Ureter (tissue), 1 donor: Measurements from ENCODE around the gene CES4A. TPM values are rescaled to one million over a fixed set of nuclear protein-coding genes. Genes with fewer than 3 reads are reported as not detected.

Source experiments
- DNase-seq: peaks from one replicate; pipeline ENCODE4 v3.0.0-alpha.2; 2020; ENCODE audit warnings: low spot score
- total RNA-seq: library from RNA; stranded (reverse); gene quantifications from one replicate; pipeline ENCODE4 v1.2.4, GENCODE V29; 2023
- donor health status: DM: yes; HTN: yes; CAD: no.

Gene CES4A
- total RNA-seq, 1 donor from 2014 or later, result 17.7 TPM

DNA sequence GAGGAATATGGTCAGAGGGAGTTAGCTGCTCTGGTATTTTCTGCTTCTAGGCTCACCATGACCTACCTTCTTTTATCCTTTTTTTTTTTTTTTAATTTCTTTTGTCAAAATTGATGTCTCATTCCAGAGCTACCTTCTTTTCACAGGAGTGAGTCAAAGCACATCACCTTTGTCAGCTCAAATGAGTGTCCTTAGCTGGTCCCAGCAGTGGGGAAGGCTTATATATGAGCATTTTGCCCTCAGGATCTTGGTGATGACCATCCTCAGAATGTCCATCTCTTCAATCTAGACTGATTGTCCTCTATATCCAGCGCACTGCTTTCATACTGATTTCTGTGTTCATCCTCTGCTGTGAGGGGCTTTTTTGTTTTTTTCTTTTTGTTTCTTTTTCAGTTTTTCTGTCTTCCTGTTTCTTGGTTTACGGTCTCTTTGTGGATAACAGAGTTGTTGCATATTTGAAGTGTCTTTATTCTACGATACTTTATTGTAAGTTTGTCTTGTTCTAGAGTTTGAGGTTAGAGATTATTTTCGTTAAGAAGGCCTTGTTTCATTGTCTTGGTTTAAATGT, 65.5 kb downstream of the CES4A start:
- no peak for DNase-seq

DNA sequence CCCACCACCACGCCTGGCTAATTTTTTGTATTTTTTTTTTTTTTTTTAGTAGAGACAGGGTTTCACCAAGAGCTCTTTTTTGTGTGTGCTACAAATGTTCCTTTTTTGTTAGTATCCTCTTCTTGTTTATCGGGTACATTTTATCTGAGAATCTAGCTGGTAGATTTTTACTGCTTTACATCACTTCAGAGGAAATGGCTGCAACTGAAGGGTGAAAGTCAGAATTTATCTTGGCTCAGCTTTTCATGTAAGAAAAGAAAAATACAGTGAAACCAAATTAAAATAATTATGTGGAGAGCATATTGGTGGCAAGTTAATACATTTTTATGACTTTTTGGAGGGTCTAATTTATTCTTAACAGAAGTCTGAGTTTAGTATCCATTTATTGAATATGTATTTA, 66.5 kb downstream of the CES4A start:
- DNase-seq, result no peak

GRCh38 chr16:67055712-67056487, 67.5 kb downstream of the CES4A start:
- no peak for DNase-seq

Other genes with a start within 250 kb of the CES4A start
- 143 TPM for gene DYNC1LI2, start 237.0 kb upstream of the CES4A start, total RNA-seq
- gene TERB1, start 187.0 kb upstream of the CES4A start, total RNA-seq, result 1.0 TPM
- gene NAE1, start 157.6 kb upstream of the CES4A start, total RNA-seq, result 67.8 TPM
- gene CA7, start 144.2 kb upstream of the CES4A start, total RNA-seq, result not detected
- 11.5 TPM for gene PDP2, start 108.1 kb upstream of the CES4A start, total RNA-seq
- gene CDH16, start 69.7 kb upstream of the CES4A start, total RNA-seq, result not detected
- gene RRAD, start 63.1 kb upstream of the CES4A start, total RNA-seq, result 7.7 TPM
- gene CIAO2B, start 54.2 kb upstream of the CES4A start, total RNA-seq, result 71.8 TPM
- gene CES2, start 53.1 kb upstream of the CES4A start, total RNA-seq, result 56.3 TPM
- gene CES3, start 27.3 kb upstream of the CES4A start, total RNA-seq, result 0.29 TPM
- gene CBFB, start 40.6 kb downstream of the CES4A start, total RNA-seq, result 53.5 TPM
- gene PHAF1, start 121.4 kb downstream of the CES4A start, total RNA-seq, result 19.4 TPM
- gene B3GNT9, start 162.4 kb downstream of the CES4A start, total RNA-seq, result 14.5 TPM
- gene TRADD, start 171.3 kb downstream of the CES4A start, total RNA-seq, result 20.5 TPM
- 12.5 TPM for gene FBXL8, start 171.4 kb downstream of the CES4A start, total RNA-seq
- 52.0 TPM for gene HSF4, start 176.2 kb downstream of the CES4A start, total RNA-seq
- gene NOL3, start 181.9 kb downstream of the CES4A start, total RNA-seq, result 26.8 TPM
- gene MATCAP1, start 195.4 kb downstream of the CES4A start, total RNA-seq, result 50.7 TPM
- gene EXOC3L1, start 201.5 kb downstream of the CES4A start, total RNA-seq, result 5.2 TPM
- 83.0 TPM for gene E2F4, start 203.6 kb downstream of the CES4A start, total RNA-seq
- 23.5 TPM for gene ELMO3, start 210.5 kb downstream of the CES4A start, total RNA-seq
- gene TMEM208, start 238.5 kb downstream of the CES4A start, total RNA-seq, result 30.9 TPM